ENCODE data around the gene PDCD10.

Gene PDCD10

DNA sequence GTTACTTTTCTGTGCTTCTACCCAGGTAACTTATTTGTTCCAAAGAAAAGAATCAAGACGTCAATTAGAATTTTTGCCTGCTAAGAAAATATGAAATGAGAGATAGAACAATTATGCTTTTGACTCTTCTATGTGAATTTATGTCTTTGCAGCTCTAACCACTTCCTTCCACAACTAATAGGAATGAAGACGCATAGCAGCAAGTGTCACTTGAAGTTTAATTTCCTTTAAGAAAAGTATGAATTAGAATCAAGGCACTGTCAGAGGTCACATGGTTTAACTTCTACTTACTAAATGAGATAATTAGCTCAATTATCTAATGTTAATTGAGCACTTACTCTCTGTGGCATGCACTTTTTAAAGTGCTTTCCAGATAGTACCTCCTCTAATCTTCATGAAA is 84.2 kb downstream of the PDCD10 start:
- no peaks in the 10 kb centered on the region for H3K79me2 ChIP-seq (ENCODE audit: low read length)
- H3K9me3 ChIP-seq (ENCODE audit: insufficient read depth, low read length) = no peaks in the 10 kb centered on the region
- 0 out of 2 replicates have a peak, but pooled peaks cover 4% of the 10 kb centered on the region for H3K4me1 ChIP-seq (ENCODE audit: low read length)
- H2AFZ ChIP-seq (ENCODE audit: low read depth, low read length) = no peak overlapping the region
- H3K4me2 ChIP-seq (ENCODE audit: low read length) = no peak overlapping the region
- no peak for TF ChIP-seq EZH2phosphoT487 (IDR thresholded peaks at IDR 0.05; ENCODE audit: low read depth)
- TF ChIP-seq, protein P1, sequence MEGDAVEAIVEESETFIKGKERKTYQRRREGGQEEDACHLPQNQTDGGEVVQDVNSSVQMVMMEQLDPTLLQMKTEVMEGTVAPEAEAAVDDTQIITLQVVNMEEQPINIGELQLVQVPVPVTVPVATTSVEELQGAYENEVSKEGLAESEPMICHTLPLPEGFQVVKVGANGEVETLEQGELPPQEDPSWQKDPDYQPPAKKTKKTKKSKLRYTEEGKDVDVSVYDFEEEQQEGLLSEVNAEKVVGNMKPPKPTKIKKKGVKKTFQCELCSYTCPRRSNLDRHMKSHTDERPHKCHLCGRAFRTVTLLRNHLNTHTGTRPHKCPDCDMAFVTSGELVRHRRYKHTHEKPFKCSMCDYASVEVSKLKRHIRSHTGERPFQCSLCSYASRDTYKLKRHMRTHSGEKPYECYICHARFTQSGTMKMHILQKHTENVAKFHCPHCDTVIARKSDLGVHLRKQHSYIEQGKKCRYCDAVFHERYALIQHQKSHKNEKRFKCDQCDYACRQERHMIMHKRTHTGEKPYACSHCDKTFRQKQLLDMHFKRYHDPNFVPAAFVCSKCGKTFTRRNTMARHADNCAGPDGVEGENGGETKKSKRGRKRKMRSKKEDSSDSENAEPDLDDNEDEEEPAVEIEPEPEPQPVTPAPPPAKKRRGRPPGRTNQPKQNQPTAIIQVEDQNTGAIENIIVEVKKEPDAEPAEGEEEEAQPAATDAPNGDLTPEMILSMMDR (IDR thresholded peaks at IDR 0.05; ENCODE audit: low read depth, low read length) = no peak
- no peaks in the 10 kb centered on the region for H4K20me1 ChIP-seq (ENCODE audit: insufficient read depth, low read length)
- no peak overlapping the region for H3K4me3 ChIP-seq (ENCODE audit: low read length)
- no peak overlapping the region for H3K9ac ChIP-seq (ENCODE audit: low read length)
- no peak overlapping the region for H3K27ac ChIP-seq (ENCODE audit: low read length)
- H3K27me3 ChIP-seq (ENCODE audit: low read depth, low read length) = no peaks in the 10 kb centered on the region
- no peaks in the 10 kb centered on the region for H3K36me3 ChIP-seq (replicated peaks; ENCODE audit: low read depth, low read length)

DNA sequence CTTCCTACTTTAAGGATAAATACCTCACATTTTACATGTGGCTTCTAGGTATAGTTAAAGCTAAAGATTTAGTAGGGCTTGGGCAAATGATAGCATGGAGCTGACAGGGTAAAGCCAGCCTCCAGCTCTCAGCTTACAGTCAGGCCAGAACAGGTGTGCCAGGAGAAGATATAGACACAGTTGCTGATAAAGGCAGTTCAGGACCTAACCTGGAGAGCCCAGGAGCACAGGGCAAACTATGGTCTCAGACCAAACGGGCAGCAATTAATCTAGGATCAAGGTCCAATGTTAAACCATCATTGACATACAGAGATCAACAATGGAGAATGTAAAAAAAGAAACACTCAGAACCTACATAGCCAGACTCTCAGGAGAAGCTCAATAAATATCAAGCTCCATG is 84.9 kb downstream of the PDCD10 start:
- H3K4me1 ChIP-seq (ENCODE audit: low read length) = 0 out of 2 replicates have a peak, but pooled peaks cover 4% of the 10 kb centered on the region
- H3K27ac ChIP-seq (ENCODE audit: low read length) = no peak overlapping the region
- no peaks in the 10 kb centered on the region for H3K9me3 ChIP-seq (ENCODE audit: insufficient read depth, low read length)
- H3K36me3 ChIP-seq (replicated peaks; ENCODE audit: low read depth, low read length) = no peaks in the 10 kb centered on the region
- H2AFZ ChIP-seq (ENCODE audit: low read depth, low read length) = no peak overlapping the region
- H3K4me2 ChIP-seq (ENCODE audit: low read length) = no peak overlapping the region
- no peaks in the 10 kb centered on the region for H4K20me1 ChIP-seq (ENCODE audit: insufficient read depth, low read length)
- H3K9ac ChIP-seq (ENCODE audit: low read length) = no peak overlapping the region
- no peaks in the 10 kb centered on the region for H3K79me2 ChIP-seq (ENCODE audit: low read length)
- TF ChIP-seq, protein P1 (IDR thresholded peaks at IDR 0.05; ENCODE audit: low read depth, low read length) = no peak
- no peak for TF ChIP-seq EZH2phosphoT487 (IDR thresholded peaks at IDR 0.05; ENCODE audit: low read depth)
- no peaks in the 10 kb centered on the region for H3K27me3 ChIP-seq (ENCODE audit: low read depth, low read length)
- no peak overlapping the region for H3K4me3 ChIP-seq (ENCODE audit: low read length)

DNA sequence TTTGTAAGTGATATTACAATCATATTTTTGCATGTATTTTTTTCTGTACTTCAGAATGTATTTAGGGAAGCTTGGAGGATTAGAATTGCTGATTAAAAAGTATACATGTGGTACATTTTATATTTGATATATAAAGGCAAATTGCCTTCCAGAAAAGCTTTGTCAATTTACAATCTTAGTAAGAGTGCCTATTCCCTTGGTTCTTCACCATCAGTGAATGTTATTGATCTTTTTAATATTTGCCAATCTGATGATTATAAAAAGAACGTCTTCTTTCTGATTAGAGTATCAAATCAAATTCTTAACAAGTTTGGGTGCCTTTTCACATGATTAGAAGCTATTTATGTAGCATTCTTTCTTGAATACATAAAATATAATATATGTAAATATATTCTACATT is 90.1 kb downstream of the PDCD10 start:
- no peak for TF ChIP-seq EZH2phosphoT487 (IDR thresholded peaks at IDR 0.05; ENCODE audit: low read depth)
- TF ChIP-seq, protein P1 (IDR thresholded peaks at IDR 0.05; ENCODE audit: low read depth, low read length) = no peak
- Histone ChIP-seq H3K4me1 (ENCODE audit: low read length) (no peaks in the 10 kb centered on the region), H3K27ac (ENCODE audit: low read length) (no peak overlapping the region), H3K4me2 (ENCODE audit: low read length) (no peak overlapping the region), H2AFZ (ENCODE audit: low read depth, low read length) (no peak overlapping the region), H3K36me3 (replicated peaks; ENCODE audit: low read depth, low read length) (no peaks in the 10 kb centered on the region), H3K9ac (ENCODE audit: low read length) (no peak overlapping the region), H3K4me3 (ENCODE audit: low read length) (no peak overlapping the region), H3K79me2 (ENCODE audit: low read length) (no peaks in the 10 kb centered on the region), H4K20me1 (ENCODE audit: insufficient read depth, low read length) (no peaks in the 10 kb centered on the region), H3K27me3 (ENCODE audit: low read depth, low read length) (no peaks in the 10 kb centered on the region), H3K9me3 (ENCODE audit: insufficient read depth, low read length) (no peaks in the 10 kb centered on the region; the same call in 1 of the 2 replicates)
